ENCODE data around the gene AP3B2.

- no peak for TF ChIP-seq CTCF (IDR thresholded peaks at IDR 0.05)
- TF ChIP-seq ZFX (IDR thresholded peaks at IDR 0.05; ENCODE audit: borderline replicate concordance), result no peak
Measured at GRCh38 chr15:82674873-82675272, 34.8 kb downstream of the AP3B2 start.

Measured in 22Rv1 (cell line).